CD4-positive, alpha-beta T cell treated with Interleukin-15 for 1 hour (primary cell): ENCODE measurements around the gene MRM3.
"Not testable (repeated sequence)": the region's sequence is repeated elsewhere in the genome, so short reads cannot be mapped to it uniquely, and the experiment has no call there.

ENCODE experiments used
- DNase-seq: peaks from one replicate; pipeline ENCODE4 v3.0.0-alpha.2; 2020

Gene MRM3

GRCh38 chr17:781805-782731 is at the start of gene MRM3, which contains the start of gene GLOD4:
TSS of gene MRM3 (plus strand) at chr17:782353. CDS start at chr17:782379, 26 bp downstream.
TSS of gene GLOD4 (minus strand) at chr17:782280. CDS start at chr17:782255, 25 bp downstream.
- peak; percentile 92 for DNase-seq

GRCh38 chr17:732902-733720 is 49.0 kb upstream of the MRM3 start:
- DNase-seq: no peak

GRCh38 chr17:733743-734142 is 48.4 kb upstream of the MRM3 start:
- DNase-seq: no peak

- DNase-seq: no peak
Observed at GRCh38 chr17:737561-738113, 44.5 kb upstream of the MRM3 start.

- DNase-seq: peak; percentile 78
Observed at GRCh38 chr17:740240-741017, 41.7 kb upstream of the MRM3 start.

GRCh38 chr17:742147-742793 is 39.9 kb upstream of the MRM3 start:
- DNase-seq: no peak

- no peak for DNase-seq
Observed at GRCh38 chr17:743139-743538, 39.0 kb upstream of the MRM3 start.

- no peak for DNase-seq
Observed at GRCh38 chr17:744937-745336, 37.2 kb upstream of the MRM3 start.

GRCh38 chr17:745406-745805 is 36.7 kb upstream of the MRM3 start:
- no peak for DNase-seq

- no peak for DNase-seq
Observed at GRCh38 chr17:746181-746580, 36.0 kb upstream of the MRM3 start.

- no peak for DNase-seq
Observed at GRCh38 chr17:746783-747629, 35.1 kb upstream of the MRM3 start.

GRCh38 chr17:748604-749003 is 33.5 kb upstream of the MRM3 start:
- not testable (repeated sequence) for DNase-seq

GRCh38 chr17:749359-749758 is 32.8 kb upstream of the MRM3 start:
- not testable (repeated sequence) for DNase-seq

- no peak for DNase-seq
Observed at GRCh38 chr17:750431-751037, 31.6 kb upstream of the MRM3 start.

- peak; percentile 36 for DNase-seq
Observed at GRCh38 chr17:751269-752001, 30.7 kb upstream of the MRM3 start.

GRCh38 chr17:752002-752619 is 30.0 kb upstream of the MRM3 start, which contains the start of gene GEMIN4:
TSS of gene GEMIN4 (minus strand) at chr17:752264. CDS start at chr17:752142, 122 bp downstream.
- peak; percentile 94 for DNase-seq

- DNase-seq: peak; percentile 34
Observed at GRCh38 chr17:752620-753219, 29.4 kb upstream of the MRM3 start.

GRCh38 chr17:753418-753817 is 28.7 kb upstream of the MRM3 start:
- no peak for DNase-seq
